ENCODE results near the gene CAPN2.

Gene CAPN2

GRCh38 chr1:223680188-223680587, 32.2 kb upstream of the CAPN2 start:
- no CpG with 5 or more reads among the region's 2 CpGs for WGBS (ENCODE audit: insufficient coverage, insufficient read length)
- H3K4me1 ChIP-seq (ENCODE audit: control insufficient read depth, insufficient read depth, low read length) = no peaks in the 10 kb centered on the region
- no peak for DNase-seq (ENCODE audit: low read depth, low spot score)
- H3K36me3 ChIP-seq (ENCODE audit: control insufficient read depth, insufficient read depth, low read length) = no peaks in the 10 kb centered on the region
- no peak overlapping the region for H3K27ac ChIP-seq (ENCODE audit: low read length)
- no peaks in the 10 kb centered on the region for H3K9me3 ChIP-seq (ENCODE audit: control insufficient read depth, insufficient read depth, low read length)
- no peaks in the 10 kb centered on the region for H3K27me3 ChIP-seq (ENCODE audit: control insufficient read depth, insufficient read depth, low read length)
- H3K4me3 ChIP-seq (ENCODE audit: low read length) = no peak overlapping the region

- no peak overlapping the region for H3K4me3 ChIP-seq (ENCODE audit: low read length)
- H3K36me3 ChIP-seq (ENCODE audit: control insufficient read depth, insufficient read depth, low read length) = no peaks in the 10 kb centered on the region
- no peaks in the 10 kb centered on the region for H3K27me3 ChIP-seq (ENCODE audit: control insufficient read depth, insufficient read depth, low read length)
- H3K4me1 ChIP-seq (ENCODE audit: control insufficient read depth, insufficient read depth, low read length) = no peaks in the 10 kb centered on the region
- no peak overlapping the region for H3K27ac ChIP-seq (ENCODE audit: low read length)
- no CpG with 5 or more reads among the region's 3 CpGs for WGBS (ENCODE audit: insufficient coverage, insufficient read length)
- H3K9me3 ChIP-seq (ENCODE audit: control insufficient read depth, insufficient read depth, low read length) = no peaks in the 10 kb centered on the region
- no peak for DNase-seq (ENCODE audit: low read depth, low spot score)
These were observed 29.8 kb upstream of the CAPN2 start for GRCh38 chr1:223682502-223682901.

GRCh38 chr1:223683586-223684487, 28.5 kb upstream of the CAPN2 start:
- H3K4me3 ChIP-seq (ENCODE audit: low read length) = no peak overlapping the region
- peak; percentile 52 for DNase-seq (ENCODE audit: low read depth, low spot score)
- no CpG with 5 or more reads among the region's 9 CpGs for WGBS (ENCODE audit: insufficient coverage, insufficient read length)
- no peak overlapping the region for H3K27ac ChIP-seq (ENCODE audit: low read length)
- no peaks in the 10 kb centered on the region for H3K27me3 ChIP-seq (ENCODE audit: control insufficient read depth, insufficient read depth, low read length)
- no peaks in the 10 kb centered on the region for H3K4me1 ChIP-seq (ENCODE audit: control insufficient read depth, insufficient read depth, low read length)
- H3K36me3 ChIP-seq (ENCODE audit: control insufficient read depth, insufficient read depth, low read length) = no peaks in the 10 kb centered on the region
- no peaks in the 10 kb centered on the region for H3K9me3 ChIP-seq (ENCODE audit: control insufficient read depth, insufficient read depth, low read length)

GRCh38 chr1:223684488-223684792, 27.9 kb upstream of the CAPN2 start:
- no CpG with 5 or more reads among the region's 3 CpGs for WGBS (ENCODE audit: insufficient coverage, insufficient read length)
- no peak overlapping the region for H3K27ac ChIP-seq (ENCODE audit: low read length)
- H3K27me3 ChIP-seq (ENCODE audit: control insufficient read depth, insufficient read depth, low read length) = no peaks in the 10 kb centered on the region
- no peaks in the 10 kb centered on the region for H3K9me3 ChIP-seq (ENCODE audit: control insufficient read depth, insufficient read depth, low read length)
- H3K4me1 ChIP-seq (ENCODE audit: control insufficient read depth, insufficient read depth, low read length) = no peaks in the 10 kb centered on the region
- H3K36me3 ChIP-seq (ENCODE audit: control insufficient read depth, insufficient read depth, low read length) = no peaks in the 10 kb centered on the region
- no peak for DNase-seq (ENCODE audit: low read depth, low spot score)
- H3K4me3 ChIP-seq (ENCODE audit: low read length) = no peak overlapping the region

- WGBS (ENCODE audit: insufficient coverage, insufficient read length) = no CpG with 5 or more reads among the region's 4 CpGs
- H3K27me3 ChIP-seq (ENCODE audit: control insufficient read depth, insufficient read depth, low read length) = no peaks in the 10 kb centered on the region
- no peak for DNase-seq (ENCODE audit: low read depth, low spot score)
- no peaks in the 10 kb centered on the region for H3K9me3 ChIP-seq (ENCODE audit: control insufficient read depth, insufficient read depth, low read length)
- H3K4me3 ChIP-seq (ENCODE audit: low read length) = no peak overlapping the region
- no peaks in the 10 kb centered on the region for H3K4me1 ChIP-seq (ENCODE audit: control insufficient read depth, insufficient read depth, low read length)
- no peak overlapping the region for H3K27ac ChIP-seq (ENCODE audit: low read length)
- H3K36me3 ChIP-seq (ENCODE audit: control insufficient read depth, insufficient read depth, low read length) = no peaks in the 10 kb centered on the region
These were observed 21.2 kb upstream of the CAPN2 start for GRCh38 chr1:223691121-223691520.

GRCh38 chr1:223695014-223695548, 17.3 kb upstream of the CAPN2 start:
- H3K4me3 ChIP-seq (ENCODE audit: low read length) = no peak overlapping the region
- no peaks in the 10 kb centered on the region for H3K27me3 ChIP-seq (ENCODE audit: control insufficient read depth, insufficient read depth, low read length)
- no peaks in the 10 kb centered on the region for H3K36me3 ChIP-seq (ENCODE audit: control insufficient read depth, insufficient read depth, low read length)
- no peak overlapping the region for H3K27ac ChIP-seq (ENCODE audit: low read length)
- WGBS (ENCODE audit: insufficient coverage, insufficient read length) = no CpG with 5 or more reads among the region's 8 CpGs
- no peaks in the 10 kb centered on the region for H3K4me1 ChIP-seq (ENCODE audit: control insufficient read depth, insufficient read depth, low read length)
- DNase-seq (ENCODE audit: low read depth, low spot score) = no peak
- no peaks in the 10 kb centered on the region for H3K9me3 ChIP-seq (ENCODE audit: control insufficient read depth, insufficient read depth, low read length)

- WGBS (ENCODE audit: insufficient coverage, insufficient read length) = no CpG with 5 or more reads among the region's 5 CpGs
- no peak for DNase-seq (ENCODE audit: low read depth, low spot score)
- H3K27ac ChIP-seq (ENCODE audit: low read length) = no peak overlapping the region
- H3K36me3 ChIP-seq (ENCODE audit: control insufficient read depth, insufficient read depth, low read length) = no peaks in the 10 kb centered on the region
- H3K27me3 ChIP-seq (ENCODE audit: control insufficient read depth, insufficient read depth, low read length) = no peaks in the 10 kb centered on the region
- H3K9me3 ChIP-seq (ENCODE audit: control insufficient read depth, insufficient read depth, low read length) = no peaks in the 10 kb centered on the region
- no peak overlapping the region for H3K4me3 ChIP-seq (ENCODE audit: low read length)
- H3K4me1 ChIP-seq (ENCODE audit: control insufficient read depth, insufficient read depth, low read length) = no peaks in the 10 kb centered on the region; the same call in 1 of the 2 replicates
These were observed 16.4 kb upstream of the CAPN2 start for GRCh38 chr1:223695941-223696340.

- Histone ChIP-seq H3K4me1 (ENCODE audit: control insufficient read depth, insufficient read depth, low read length) (peaks cover 2% of the 10 kb centered on the region), H3K36me3 (ENCODE audit: control insufficient read depth, insufficient read depth, low read length) (no peaks in the 10 kb centered on the region), H3K4me3 (ENCODE audit: low read length) (no peak overlapping the region), H3K9me3 (ENCODE audit: control insufficient read depth, insufficient read depth, low read length) (no peaks in the 10 kb centered on the region), H3K27ac (ENCODE audit: low read length) (no peak overlapping the region), H3K27me3 (ENCODE audit: control insufficient read depth, insufficient read depth, low read length) (no peaks in the 10 kb centered on the region)
- no peak for DNase-seq (ENCODE audit: low read depth, low spot score)
- no CpG with 5 or more reads among the region's 5 CpGs for WGBS (ENCODE audit: insufficient coverage, insufficient read length)
These were observed 11.9 kb upstream of the CAPN2 start for GRCh38 chr1:223700388-223700918.

GRCh38 chr1:223700942-223701637, 11.2 kb upstream of the CAPN2 start:
- no peak overlapping the region for H3K27ac ChIP-seq (ENCODE audit: low read length)
- H3K27me3 ChIP-seq (ENCODE audit: control insufficient read depth, insufficient read depth, low read length) = no peaks in the 10 kb centered on the region
- WGBS (ENCODE audit: insufficient coverage, insufficient read length) = no CpG with 5 or more reads among the region's 8 CpGs
- no peak for DNase-seq (ENCODE audit: low read depth, low spot score)
- no peak overlapping the region for H3K4me3 ChIP-seq (ENCODE audit: low read length)
- no peaks in the 10 kb centered on the region for H3K9me3 ChIP-seq (ENCODE audit: control insufficient read depth, insufficient read depth, low read length)
- no peaks in the 10 kb centered on the region for H3K36me3 ChIP-seq (ENCODE audit: control insufficient read depth, insufficient read depth, low read length)
- H3K4me1 ChIP-seq (ENCODE audit: control insufficient read depth, insufficient read depth, low read length) = peaks cover 2% of the 10 kb centered on the region

GRCh38 chr1:223702735-223703667, 9.3 kb upstream of the CAPN2 start:
- no peaks in the 10 kb centered on the region for H3K27me3 ChIP-seq (ENCODE audit: control insufficient read depth, insufficient read depth, low read length)
- no peaks in the 10 kb centered on the region for H3K9me3 ChIP-seq (ENCODE audit: control insufficient read depth, insufficient read depth, low read length)
- WGBS (ENCODE audit: insufficient coverage, insufficient read length) = no CpG with 5 or more reads among the region's 4 CpGs
- H3K36me3 ChIP-seq (ENCODE audit: control insufficient read depth, insufficient read depth, low read length) = no peaks in the 10 kb centered on the region
- H3K27ac ChIP-seq (ENCODE audit: low read length) = no peak overlapping the region
- H3K4me3 ChIP-seq (ENCODE audit: low read length) = no peak overlapping the region
- DNase-seq (ENCODE audit: low read depth, low spot score) = no peak
- peaks cover 2% of the 10 kb centered on the region for H3K4me1 ChIP-seq (ENCODE audit: control insufficient read depth, insufficient read depth, low read length)
